ENCODE measurements around the gene RPS15. TPM values are rescaled to one million over a fixed set of nuclear protein-coding genes. Genes with fewer than 3 reads are reported as not detected.
A peak's percentile ranks its signal among the peaks of the same experiment; 100 is the strongest.

Gene RPS15
- total and polyA plus RNA-seq, 9 of the 15 experiments (the other 6 are each of a cell fraction or from before 2014, with no cell fraction given), result 605 to 2,791 (median 957) TPM

DNA sequence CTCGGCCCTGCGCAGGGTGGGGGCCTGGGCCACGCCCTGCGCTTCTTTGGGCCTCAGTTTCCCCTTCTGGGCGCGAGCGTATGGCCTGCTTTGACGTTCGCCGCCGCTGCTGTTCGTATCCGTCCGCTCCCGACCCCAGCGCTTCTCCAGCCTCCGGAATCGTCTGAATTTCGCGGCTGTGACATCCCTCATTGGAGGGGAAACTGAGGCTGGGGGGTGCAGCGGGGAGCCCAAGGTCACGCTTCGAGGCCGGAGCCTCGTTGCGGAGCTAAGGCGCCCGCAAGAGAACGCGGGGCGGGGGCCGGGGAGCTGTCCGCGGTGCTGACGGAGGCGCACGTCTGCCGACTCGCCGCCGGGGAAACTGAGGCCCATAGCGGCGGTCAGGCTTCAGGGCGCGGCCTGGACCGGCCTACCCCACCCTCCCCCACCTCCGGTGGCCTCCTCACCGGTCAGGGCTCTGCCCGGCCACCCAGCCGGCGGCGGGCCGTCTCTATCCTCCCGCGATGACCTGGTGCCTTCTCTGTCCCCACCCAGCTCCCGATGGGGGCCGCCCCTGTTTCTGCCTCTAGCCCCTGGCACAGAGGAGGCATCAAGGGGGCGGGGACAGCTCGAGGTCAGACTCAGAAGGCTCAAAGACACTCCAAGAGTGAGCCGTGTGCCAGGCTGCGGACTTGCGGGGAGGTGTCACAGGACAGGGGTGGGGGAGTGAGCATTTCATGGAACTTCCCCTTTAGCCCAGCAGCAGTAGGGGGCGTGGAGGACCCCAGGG is 8.7 kb downstream of the RPS15 start (continued):
- TF ChIP-seq, protein P1, sequence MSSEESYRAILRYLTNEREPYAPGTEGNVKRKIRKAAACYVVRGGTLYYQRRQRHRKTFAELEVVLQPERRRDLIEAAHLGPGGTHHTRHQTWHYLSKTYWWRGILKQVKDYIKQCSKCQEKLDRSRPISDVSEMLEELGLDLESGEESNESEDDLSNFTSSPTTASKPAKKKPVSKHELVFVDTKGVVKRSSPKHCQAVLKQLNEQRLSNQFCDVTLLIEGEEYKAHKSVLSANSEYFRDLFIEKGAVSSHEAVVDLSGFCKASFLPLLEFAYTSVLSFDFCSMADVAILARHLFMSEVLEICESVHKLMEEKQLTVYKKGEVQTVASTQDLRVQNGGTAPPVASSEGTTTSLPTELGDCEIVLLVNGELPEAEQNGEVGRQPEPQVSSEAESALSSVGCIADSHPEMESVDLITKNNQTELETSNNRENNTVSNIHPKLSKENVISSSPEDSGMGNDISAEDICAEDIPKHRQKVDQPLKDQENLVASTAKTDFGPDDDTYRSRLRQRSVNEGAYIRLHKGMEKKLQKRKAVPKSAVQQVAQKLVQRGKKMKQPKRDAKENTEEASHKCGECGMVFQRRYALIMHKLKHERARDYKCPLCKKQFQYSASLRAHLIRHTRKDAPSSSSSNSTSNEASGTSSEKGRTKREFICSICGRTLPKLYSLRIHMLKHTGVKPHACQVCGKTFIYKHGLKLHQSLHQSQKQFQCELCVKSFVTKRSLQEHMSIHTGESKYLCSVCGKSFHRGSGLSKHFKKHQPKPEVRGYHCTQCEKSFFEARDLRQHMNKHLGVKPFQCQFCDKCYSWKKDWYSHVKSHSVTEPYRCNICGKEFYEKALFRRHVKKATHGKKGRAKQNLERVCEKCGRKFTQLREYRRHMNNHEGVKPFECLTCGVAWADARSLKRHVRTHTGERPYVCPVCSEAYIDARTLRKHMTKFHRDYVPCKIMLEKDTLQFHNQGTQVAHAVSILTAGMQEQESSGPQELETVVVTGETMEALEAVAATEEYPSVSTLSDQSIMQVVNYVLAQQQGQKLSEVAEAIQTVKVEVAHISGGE (CRISPR knock-in tag; IDR thresholded peaks at IDR 0.05), result no peak
- no peak for TF ChIP-seq FOS (IDR thresholded peaks at IDR 0.05; ENCODE audit: extremely low read depth, insufficient read length)
- no peak for TF ChIP-seq CREB1 (IDR thresholded peaks at IDR 0.05)
- TF ChIP-seq CREB1 (CRISPR knock-in tag; IDR thresholded peaks at IDR 0.05), result peak; percentile 68
- TF ChIP-seq PRMT5 (CRISPR knock-in tag; IDR thresholded peaks at IDR 0.05), result peak; percentile 90
- TF ChIP-seq, protein P2, sequence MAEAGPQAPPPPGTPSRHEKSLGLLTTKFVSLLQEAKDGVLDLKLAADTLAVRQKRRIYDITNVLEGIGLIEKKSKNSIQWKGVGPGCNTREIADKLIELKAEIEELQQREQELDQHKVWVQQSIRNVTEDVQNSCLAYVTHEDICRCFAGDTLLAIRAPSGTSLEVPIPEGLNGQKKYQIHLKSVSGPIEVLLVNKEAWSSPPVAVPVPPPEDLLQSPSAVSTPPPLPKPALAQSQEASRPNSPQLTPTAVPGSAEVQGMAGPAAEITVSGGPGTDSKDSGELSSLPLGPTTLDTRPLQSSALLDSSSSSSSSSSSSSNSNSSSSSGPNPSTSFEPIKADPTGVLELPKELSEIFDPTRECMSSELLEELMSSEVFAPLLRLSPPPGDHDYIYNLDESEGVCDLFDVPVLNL (CRISPR knock-in tag; IDR thresholded peaks at IDR 0.05; ENCODE audit: low read depth), result 0 out of 2 replicates have a peak, but pooled peaks have one; percentile 12
- TF ChIP-seq ZNF347 (CRISPR knock-in tag; IDR thresholded peaks at IDR 0.05; ENCODE audit: low read depth), result no peak
- peak; percentile 82; the same call in 1 of the 2 replicates for TF ChIP-seq ZBTB1 (CRISPR knock-in tag; IDR thresholded peaks at IDR 0.05; ENCODE audit: borderline replicate concordance, low read depth)
- TF ChIP-seq SAFB2 (IDR thresholded peaks at IDR 0.05; ENCODE audit: borderline replicate concordance, low read depth, low read length, severe bottlenecking), result no peak
- TF ChIP-seq SIN3A (IDR thresholded peaks at IDR 0.05; ENCODE audit: borderline replicate concordance in 2 of 2, control insufficient read depth in 1 of 2, low read depth in 2 of 2, low read length in 2 of 2), result peak in 1 of 2 experiments; percentile 74; a peak in 1 of 4 replicates
- TF ChIP-seq, protein P3, sequence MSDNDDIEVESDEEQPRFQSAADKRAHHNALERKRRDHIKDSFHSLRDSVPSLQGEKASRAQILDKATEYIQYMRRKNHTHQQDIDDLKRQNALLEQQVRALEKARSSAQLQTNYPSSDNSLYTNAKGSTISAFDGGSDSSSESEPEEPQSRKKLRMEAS (CRISPR knock-in tag; IDR thresholded peaks at IDR 0.05), result peak; percentile 63
- TF ChIP-seq PCBP1 (IDR thresholded peaks at IDR 0.05; ENCODE audit: low read depth, low read length, poor library complexity, severe bottlenecking), result no peak
- peak; percentile 88 for TF ChIP-seq FOXP1 (CRISPR knock-in tag; IDR thresholded peaks at IDR 0.05)
- 0 out of 2 replicates have a peak, but pooled peaks have one; percentile 20 for TF ChIP-seq POLR2G (IDR thresholded peaks at IDR 0.05; ENCODE audit: low read depth, low read length)
- TF ChIP-seq ZNF224 (CRISPR knock-in tag; IDR thresholded peaks at IDR 0.05), result 0 out of 2 replicates have a peak, but pooled peaks have one; percentile 50
- peak; percentile 70 to 89 for TF ChIP-seq MAZ (CRISPR knock-in tag; conservative IDR thresholded peaks at IDR 0.05 in 1 of 2, IDR thresholded peaks at IDR 0.05 in 1 of 2)
- TF ChIP-seq, protein P4, sequence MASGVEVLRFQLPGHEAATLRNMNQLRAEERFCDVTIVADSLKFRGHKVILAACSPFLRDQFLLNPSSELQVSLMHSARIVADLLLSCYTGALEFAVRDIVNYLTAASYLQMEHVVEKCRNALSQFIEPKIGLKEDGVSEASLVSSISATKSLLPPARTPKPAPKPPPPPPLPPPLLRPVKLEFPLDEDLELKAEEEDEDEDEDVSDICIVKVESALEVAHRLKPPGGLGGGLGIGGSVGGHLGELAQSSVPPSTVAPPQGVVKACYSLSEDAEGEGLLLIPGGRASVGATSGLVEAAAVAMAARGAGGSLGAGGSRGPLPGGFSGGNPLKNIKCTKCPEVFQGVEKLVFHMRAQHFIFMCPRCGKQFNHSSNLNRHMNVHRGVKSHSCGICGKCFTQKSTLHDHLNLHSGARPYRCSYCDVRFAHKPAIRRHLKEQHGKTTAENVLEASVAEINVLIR (CRISPR knock-in tag; IDR thresholded peaks at IDR 0.05), result no peak
- no peak for TF ChIP-seq ARHGAP35 (IDR thresholded peaks at IDR 0.05; ENCODE audit: partially characterized antibody)
- TF ChIP-seq SOX6 (IDR thresholded peaks at IDR 0.05), result no peak
- TF ChIP-seq MCM3 (IDR thresholded peaks at IDR 0.05), result no peak
- TF ChIP-seq CXXC5 (CRISPR knock-in tag; IDR thresholded peaks at IDR 0.05), result peak; percentile 51; the same call in 1 of the 2 replicates

Data from K562 (cell line).